ENCODE results near the gene KY. TPM values are rescaled to one million over a fixed set of nuclear protein-coding genes. Genes with fewer than 3 reads are reported as not detected.

Gene KY
- total and polyA plus RNA-seq, 2 experiments from 2014 or later: not detected

- TF ChIP-seq STAT1 (IDR thresholded peaks at IDR 0.05; ENCODE audit: unreplicated experiment) (no peak), ZNF114 (CRISPR knock-in tag; IDR thresholded peaks at IDR 0.05) (no peak), CREB1 (CRISPR knock-in tag; IDR thresholded peaks at IDR 0.05; ENCODE audit: low read depth) (no peak)
Observed at GRCh38 chr3:134594331-134594741, 56.5 kb downstream of the KY start (continued).

- no peaks in the 10 kb centered on the region for H3K9me3 Mint-ChIP-seq
- Histone ChIP-seq H3K36me3 (ENCODE audit: insufficient read depth) (no peaks in the 10 kb centered on the region), H3F3A (replicated peaks; ENCODE audit: low read depth) (no peaks in the 10 kb centered on the region), H3K79me2 (replicated peaks; ENCODE audit: insufficient read depth) (no peaks in the 10 kb centered on the region), H3K4me2 (no peak overlapping the region), H3K27ac (ENCODE audit: low read depth) (no peak overlapping the region), H3K4me1 (ENCODE audit: insufficient read depth) (no peaks in the 10 kb centered on the region), H3K9me2 (ENCODE audit: insufficient read depth) (no peaks in the 10 kb centered on the region; the same call in 1 of the 2 replicates), H3K27me3 (ENCODE audit: insufficient read depth) (no peaks in the 10 kb centered on the region), H4K20me1 (replicated peaks; ENCODE audit: insufficient read depth) (no peaks in the 10 kb centered on the region), H3K4me3 (no peak overlapping the region), H2AFZ (no peak overlapping the region)
- no peaks in the 10 kb centered on the region for H3K36me3 Mint-ChIP-seq (ENCODE audit: low read depth)
- no peaks in the 10 kb centered on the region; the same call in 2 of the 3 replicates for H3K4me1 Mint-ChIP-seq
- TF ChIP-seq CREB1 (CRISPR knock-in tag; IDR thresholded peaks at IDR 0.05; ENCODE audit: low read depth) (no peak), EZH2 (IDR thresholded peaks at IDR 0.05; ENCODE audit: low read depth, unreplicated experiment) (no peak), ZNF462 (CRISPR knock-in tag; IDR thresholded peaks at IDR 0.05) (no peak), REST (IDR thresholded peaks at IDR 0.05; ENCODE audit: unreplicated experiment) (no peak), POLR2AphosphoS5 (IDR thresholded peaks at IDR 0.05; ENCODE audit: low read depth) (no peak), JUNB (IDR thresholded peaks at IDR 0.05; ENCODE audit: unreplicated experiment) (no peak), EZH2phosphoT487 (IDR thresholded peaks at IDR 0.05; ENCODE audit: unreplicated experiment) (no peak), STAT1 (IDR thresholded peaks at IDR 0.05; ENCODE audit: unreplicated experiment) (no peak), CTCF (conservative IDR thresholded peaks at IDR 0.05; ENCODE audit: low read depth in 2 of 2) (no peak), NANOG (IDR thresholded peaks at IDR 0.05; ENCODE audit: borderline replicate concordance) (no peak), ZNF331 (CRISPR knock-in tag; IDR thresholded peaks at IDR 0.05; ENCODE audit: low read depth) (no peak)
- no peak for DNase-seq (ENCODE audit: low spot score)
- H3K27me3 Mint-ChIP-seq (ENCODE audit: insufficient read depth, low read depth, poor library complexity): peaks cover 3% of the 10 kb centered on the region
- no peak for ATAC-seq
- no peak overlapping the region for H3K27ac Mint-ChIP-seq
- H3K4me3 Mint-ChIP-seq: no peak overlapping the region
Observed at GRCh38 chr3:134592806-134593205, 58.0 kb downstream of the KY start.

All from GM23338 (cell line).